ENCODE results near the gene PTGS1.
A peak's percentile ranks its signal among the peaks of the same experiment; 100 is the strongest.
"Not testable (repeated sequence)": the region's sequence is repeated elsewhere in the genome, so short reads cannot be mapped to it uniquely, and the experiment has no call there.

The PTGS1 gene

GRCh38 chr9:122347348-122348287 is 23.2 kb upstream of the PTGS1 start:
- no peak for DNase-seq (ENCODE audit: low spot score)

GRCh38 chr9:122348288-122348777 is 22.5 kb upstream of the PTGS1 start:
- no peak for DNase-seq (ENCODE audit: low spot score)

- no peak for DNase-seq (ENCODE audit: low spot score)
Measured at GRCh38 chr9:122348791-122349190, 22.0 kb upstream of the PTGS1 start.

- no peak for DNase-seq (ENCODE audit: low spot score)
Measured at GRCh38 chr9:122349201-122349600, 21.6 kb upstream of the PTGS1 start.

GRCh38 chr9:122350577-122351355 is 20.1 kb upstream of the PTGS1 start:
- peak; percentile 90 for DNase-seq (ENCODE audit: low spot score)

- no peak for DNase-seq (ENCODE audit: low spot score)
Measured at GRCh38 chr9:122354536-122355199, 16.2 kb upstream of the PTGS1 start.

GRCh38 chr9:122355336-122355875 is 15.4 kb upstream of the PTGS1 start:
- no peak for DNase-seq (ENCODE audit: low spot score)

- DNase-seq (ENCODE audit: low spot score): no peak
Measured at GRCh38 chr9:122356627-122357026, 14.2 kb upstream of the PTGS1 start.

GRCh38 chr9:122360891-122361290 is 9.9 kb upstream of the PTGS1 start:
- no peak for DNase-seq (ENCODE audit: low spot score)

GRCh38 chr9:122363131-122363530 is 7.7 kb upstream of the PTGS1 start:
- DNase-seq (ENCODE audit: low spot score): not testable (repeated sequence)

GRCh38 chr9:122364117-122364782 is 6.6 kb upstream of the PTGS1 start:
- DNase-seq (ENCODE audit: low spot score): no peak

- DNase-seq (ENCODE audit: low spot score): no peak
Measured at GRCh38 chr9:122364783-122365150, 6.1 kb upstream of the PTGS1 start.

GRCh38 chr9:122366074-122366660 is 4.7 kb upstream of the PTGS1 start:
- DNase-seq (ENCODE audit: low spot score): no peak

GRCh38 chr9:122367065-122367464 is 3.8 kb upstream of the PTGS1 start:
- DNase-seq (ENCODE audit: low spot score): no peak

- no peak for DNase-seq (ENCODE audit: low spot score)
Measured at GRCh38 chr9:122367774-122368460, 2.9 kb upstream of the PTGS1 start.

GRCh38 chr9:122368642-122369041 is 2.2 kb upstream of the PTGS1 start:
- no peak for DNase-seq (ENCODE audit: low spot score)

- DNase-seq (ENCODE audit: low spot score): no peak
Measured at GRCh38 chr9:122370303-122370702, 521 bp upstream of the PTGS1 start.

- DNase-seq (ENCODE audit: low spot score): no peak
Measured at GRCh38 chr9:122371846-122372245, 1.0 kb downstream of the PTGS1 start.

GRCh38 chr9:122372856-122373845 is 2.3 kb downstream of the PTGS1 start:
- DNase-seq (ENCODE audit: low spot score): no peak

All from ecto neural progenitor cell (in vitro differentiated cells).